ENCODE data around the gene CFAP74. TPM values are rescaled to one million over a fixed set of nuclear protein-coding genes. Genes with fewer than 3 reads are reported as not detected.

Gene CFAP74
- total RNA-seq, 1 experiment from 2014 or later = not detected

- Histone ChIP-seq H3K36me3 (ENCODE audit: insufficient read depth, low read length, poor library complexity, severe bottlenecking) (no peaks in the 10 kb centered on the region), H3K27ac (ENCODE audit: low read depth, low read length, poor library complexity, severe bottlenecking) (no peak overlapping the region), H3K4me1 (ENCODE audit: insufficient read depth, low read length, poor library complexity, severe bottlenecking) (no peaks in the 10 kb centered on the region), H3K9me3 (ENCODE audit: low read depth, low read length, poor library complexity, severe bottlenecking) (no peaks in the 10 kb centered on the region), H3K27me3 (replicated peaks; ENCODE audit: insufficient read depth, low read depth, low read length, poor library complexity) (peaks cover 41% of the 10 kb centered on the region), H3K4me3 (ENCODE audit: low read depth, low read length, poor library complexity, severe bottlenecking) (peak overlapping the region; percentile 54)
- TF ChIP-seq EZH2 (IDR thresholded peaks at IDR 0.05; ENCODE audit: borderline replicate concordance, low read depth, low read length, poor library complexity, severe bottlenecking) = no peak
- TF ChIP-seq, protein P1, sequence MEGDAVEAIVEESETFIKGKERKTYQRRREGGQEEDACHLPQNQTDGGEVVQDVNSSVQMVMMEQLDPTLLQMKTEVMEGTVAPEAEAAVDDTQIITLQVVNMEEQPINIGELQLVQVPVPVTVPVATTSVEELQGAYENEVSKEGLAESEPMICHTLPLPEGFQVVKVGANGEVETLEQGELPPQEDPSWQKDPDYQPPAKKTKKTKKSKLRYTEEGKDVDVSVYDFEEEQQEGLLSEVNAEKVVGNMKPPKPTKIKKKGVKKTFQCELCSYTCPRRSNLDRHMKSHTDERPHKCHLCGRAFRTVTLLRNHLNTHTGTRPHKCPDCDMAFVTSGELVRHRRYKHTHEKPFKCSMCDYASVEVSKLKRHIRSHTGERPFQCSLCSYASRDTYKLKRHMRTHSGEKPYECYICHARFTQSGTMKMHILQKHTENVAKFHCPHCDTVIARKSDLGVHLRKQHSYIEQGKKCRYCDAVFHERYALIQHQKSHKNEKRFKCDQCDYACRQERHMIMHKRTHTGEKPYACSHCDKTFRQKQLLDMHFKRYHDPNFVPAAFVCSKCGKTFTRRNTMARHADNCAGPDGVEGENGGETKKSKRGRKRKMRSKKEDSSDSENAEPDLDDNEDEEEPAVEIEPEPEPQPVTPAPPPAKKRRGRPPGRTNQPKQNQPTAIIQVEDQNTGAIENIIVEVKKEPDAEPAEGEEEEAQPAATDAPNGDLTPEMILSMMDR (conservative IDR thresholded peaks at IDR 0.05; ENCODE audit: low read depth, low read length) = no peak
- BruUV-seq (replicated peaks) = no TSS peak
- no peak for DNase-seq (ENCODE audit: low spot score)
- intact Hi-C loops (cut with micrococcal nuclease; ENCODE audit: unreplicated experiment) = no loop called here
- ChIA-PET CTCF (interaction anchor here (0.6 kb wide), 1 partner anchor 271 kb away, joined by 6 read pairs; no protein-coding TSS in a partner anchor), POLR2A (ENCODE audit: low non-redundant PET) (interaction anchor here (0.6 kb wide), 1 partner anchor 46 kb away, joined by 12 read pairs; no protein-coding TSS in a partner anchor)
Observed at GRCh38 chr1:2050461-2050792, 46.8 kb upstream of the CFAP74 start.

- DNase-seq (ENCODE audit: low spot score) = peak; percentile 60
- no peaks in the 10 kb centered on the region for H3K9me3 ChIP-seq (ENCODE audit: low read depth, low read length, poor library complexity, severe bottlenecking)
- no peaks in the 10 kb centered on the region for H3K36me3 ChIP-seq (ENCODE audit: insufficient read depth, low read length, poor library complexity, severe bottlenecking)
- CTCF ChIA-PET = interaction anchor here (0.6 kb wide), 1 partner anchor 271 kb away, joined by 6 read pairs; no protein-coding TSS in a partner anchor
- BruUV-seq (replicated peaks) = no TSS peak
- H3K4me3 ChIP-seq (ENCODE audit: low read depth, low read length, poor library complexity, severe bottlenecking) = peak within 1 kb of the TSS; percentile 54
- intact Hi-C loops (cut with micrococcal nuclease; ENCODE audit: unreplicated experiment) = no loop called here
- H3K27me3 ChIP-seq (replicated peaks; ENCODE audit: insufficient read depth, low read depth, low read length, poor library complexity) = peaks cover 41% of the 10 kb centered on the region
- POLR2A ChIA-PET (ENCODE audit: low non-redundant PET) = no interaction called here
- H3K4me1 ChIP-seq (ENCODE audit: insufficient read depth, low read length, poor library complexity, severe bottlenecking) = no peaks in the 10 kb centered on the region
- H3K27ac ChIP-seq (ENCODE audit: low read depth, low read length, poor library complexity, severe bottlenecking) = no peak within 1 kb of the TSS
- peak; percentile 70 for TF ChIP-seq EZH2 (IDR thresholded peaks at IDR 0.05; ENCODE audit: borderline replicate concordance, low read depth, low read length, poor library complexity, severe bottlenecking)
- TF ChIP-seq, protein P1 (conservative IDR thresholded peaks at IDR 0.05; ENCODE audit: low read depth, low read length) = no peak
Observed at GRCh38 chr1:2049718-2050431, 46.3 kb upstream of the CFAP74 start, which contains the start of gene PRKCZ. TSS of gene PRKCZ (plus strand) at chr1:2050411. CDS start at chr1:2050631, 220 bp downstream.

DNA sequence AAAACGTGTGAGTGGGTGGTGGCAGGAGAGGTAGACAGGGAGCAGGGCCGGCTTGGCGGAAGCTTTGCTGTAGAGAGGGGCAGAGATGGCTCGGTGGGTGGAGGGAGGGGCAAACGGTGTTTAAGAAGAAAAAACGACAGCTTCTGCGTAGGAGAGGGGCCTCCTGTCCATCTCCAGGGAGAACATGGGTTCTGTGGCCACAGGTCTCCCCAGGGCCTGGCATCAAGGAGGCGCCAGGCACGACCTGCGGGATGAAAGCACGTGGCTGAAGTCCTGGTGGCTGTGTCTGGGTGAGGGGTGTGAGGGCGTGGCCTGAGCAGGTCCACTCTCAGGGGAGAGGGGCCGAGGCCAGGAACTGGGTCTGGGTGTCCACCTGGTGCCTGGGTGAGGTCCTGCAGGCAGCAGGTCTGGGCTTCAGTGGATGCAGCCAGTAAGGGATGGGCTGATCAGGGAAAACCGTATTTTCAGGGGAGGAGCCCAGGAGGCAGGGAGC is 45.7 kb upstream of the CFAP74 start:
- no peak overlapping the region for H3K27ac ChIP-seq (ENCODE audit: low read depth, low read length, poor library complexity, severe bottlenecking)
- no TSS peak for BruUV-seq (replicated peaks)

More for the DNA sequence above, 45.7 kb upstream of the CFAP74 start:
- no peak for DNase-seq (ENCODE audit: low spot score)
- POLR2A ChIA-PET (ENCODE audit: low non-redundant PET) = no interaction called here
- peak overlapping the region; percentile 54 for H3K4me3 ChIP-seq (ENCODE audit: low read depth, low read length, poor library complexity, severe bottlenecking)
- H3K9me3 ChIP-seq (ENCODE audit: low read depth, low read length, poor library complexity, severe bottlenecking) = no peaks in the 10 kb centered on the region
- TF ChIP-seq, protein P1 (conservative IDR thresholded peaks at IDR 0.05; ENCODE audit: low read depth, low read length) = no peak
- no peak for TF ChIP-seq EZH2 (IDR thresholded peaks at IDR 0.05; ENCODE audit: borderline replicate concordance, low read depth, low read length, poor library complexity, severe bottlenecking)
- intact Hi-C loops (cut with micrococcal nuclease; ENCODE audit: unreplicated experiment) = no loop called here
- H3K36me3 ChIP-seq (ENCODE audit: insufficient read depth, low read length, poor library complexity, severe bottlenecking) = no peaks in the 10 kb centered on the region
- H3K27me3 ChIP-seq (replicated peaks; ENCODE audit: insufficient read depth, low read depth, low read length, poor library complexity) = peaks cover 41% of the 10 kb centered on the region
- CTCF ChIA-PET = no interaction called here
- peaks cover 5% of the 10 kb centered on the region for H3K4me1 ChIP-seq (ENCODE audit: insufficient read depth, low read length, poor library complexity, severe bottlenecking)
